ENCODE data around the gene GABRP. TPM values are rescaled to one million over a fixed set of nuclear protein-coding genes. Genes with fewer than 3 reads are reported as not detected.

Gene GABRP
- total RNA-seq, 1 donor from 2014 or later = 3.1 TPM

DNA sequence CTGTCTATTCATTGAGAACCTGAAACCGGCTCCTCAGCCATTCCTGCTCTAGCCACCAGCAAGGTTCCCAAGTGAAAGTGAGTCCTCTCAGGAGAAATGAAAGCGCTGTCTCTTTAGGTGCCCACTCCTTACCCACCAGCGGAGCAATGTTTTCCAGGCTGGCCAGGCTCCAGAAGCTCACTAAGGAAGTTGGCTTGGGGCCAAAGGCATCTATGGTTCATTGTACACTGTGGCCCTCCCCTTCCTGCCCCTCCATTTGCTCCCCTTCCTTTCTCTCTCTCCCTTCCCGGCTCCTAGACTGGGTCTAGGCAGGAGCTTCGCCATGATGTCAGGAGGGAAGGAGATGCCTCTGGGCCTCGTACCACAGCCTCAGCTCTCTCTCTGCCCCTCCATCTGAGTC lies 1.1 kb upstream of the GABRP start:
- Mint-ChIP-seq H3K4me3 (ENCODE audit: low read depth) (no peak overlapping the region), H3K9me3 (ENCODE audit: low read depth) (no peaks in the 10 kb centered on the region), H3K4me1 (ENCODE audit: low read depth) (no peaks in the 10 kb centered on the region), H3K27ac (no peak overlapping the region), H3K27me3 (peaks cover 36% of the 10 kb centered on the region), H3K36me3 (ENCODE audit: insufficient read depth) (no peaks in the 10 kb centered on the region)
- TF ChIP-seq, protein P1, sequence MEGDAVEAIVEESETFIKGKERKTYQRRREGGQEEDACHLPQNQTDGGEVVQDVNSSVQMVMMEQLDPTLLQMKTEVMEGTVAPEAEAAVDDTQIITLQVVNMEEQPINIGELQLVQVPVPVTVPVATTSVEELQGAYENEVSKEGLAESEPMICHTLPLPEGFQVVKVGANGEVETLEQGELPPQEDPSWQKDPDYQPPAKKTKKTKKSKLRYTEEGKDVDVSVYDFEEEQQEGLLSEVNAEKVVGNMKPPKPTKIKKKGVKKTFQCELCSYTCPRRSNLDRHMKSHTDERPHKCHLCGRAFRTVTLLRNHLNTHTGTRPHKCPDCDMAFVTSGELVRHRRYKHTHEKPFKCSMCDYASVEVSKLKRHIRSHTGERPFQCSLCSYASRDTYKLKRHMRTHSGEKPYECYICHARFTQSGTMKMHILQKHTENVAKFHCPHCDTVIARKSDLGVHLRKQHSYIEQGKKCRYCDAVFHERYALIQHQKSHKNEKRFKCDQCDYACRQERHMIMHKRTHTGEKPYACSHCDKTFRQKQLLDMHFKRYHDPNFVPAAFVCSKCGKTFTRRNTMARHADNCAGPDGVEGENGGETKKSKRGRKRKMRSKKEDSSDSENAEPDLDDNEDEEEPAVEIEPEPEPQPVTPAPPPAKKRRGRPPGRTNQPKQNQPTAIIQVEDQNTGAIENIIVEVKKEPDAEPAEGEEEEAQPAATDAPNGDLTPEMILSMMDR (IDR thresholded peaks at IDR 0.05; ENCODE audit: unreplicated experiment) = no peak
- DNase-seq (ENCODE audit: low spot score, unreplicated experiment) = no peak

DNA sequence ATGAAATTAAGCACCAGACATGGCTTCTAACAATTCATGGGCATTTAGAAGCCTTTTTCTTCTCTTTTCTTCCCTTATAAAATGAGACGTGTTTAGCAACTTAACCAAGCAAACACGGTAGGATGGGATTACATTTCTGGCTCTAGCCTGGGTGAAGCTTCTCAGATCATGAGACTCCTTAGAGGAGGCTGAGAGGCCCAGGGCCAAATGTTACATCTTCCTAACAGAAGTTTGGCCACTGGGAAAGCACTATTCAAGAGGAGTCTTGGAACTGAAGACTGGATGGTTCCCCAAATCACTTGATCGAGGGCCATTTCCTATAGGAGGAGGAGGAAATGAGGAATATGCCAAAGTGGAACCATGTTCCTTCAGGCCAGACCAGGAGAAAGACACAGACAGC lies 1.9 kb downstream of the GABRP start:
- TF ChIP-seq, protein P1 (IDR thresholded peaks at IDR 0.05; ENCODE audit: unreplicated experiment) = no peak
- Mint-ChIP-seq H3K9me3 (ENCODE audit: low read depth) (no peaks in the 10 kb centered on the region), H3K4me1 (ENCODE audit: low read depth) (peaks cover 7% of the 10 kb centered on the region), H3K36me3 (ENCODE audit: insufficient read depth) (no peaks in the 10 kb centered on the region), H3K27ac (no peak overlapping the region), H3K4me3 (ENCODE audit: low read depth) (no peak overlapping the region), H3K27me3 (peaks cover 45% of the 10 kb centered on the region)
- DNase-seq (ENCODE audit: low spot score, unreplicated experiment) = no peak

DNA sequence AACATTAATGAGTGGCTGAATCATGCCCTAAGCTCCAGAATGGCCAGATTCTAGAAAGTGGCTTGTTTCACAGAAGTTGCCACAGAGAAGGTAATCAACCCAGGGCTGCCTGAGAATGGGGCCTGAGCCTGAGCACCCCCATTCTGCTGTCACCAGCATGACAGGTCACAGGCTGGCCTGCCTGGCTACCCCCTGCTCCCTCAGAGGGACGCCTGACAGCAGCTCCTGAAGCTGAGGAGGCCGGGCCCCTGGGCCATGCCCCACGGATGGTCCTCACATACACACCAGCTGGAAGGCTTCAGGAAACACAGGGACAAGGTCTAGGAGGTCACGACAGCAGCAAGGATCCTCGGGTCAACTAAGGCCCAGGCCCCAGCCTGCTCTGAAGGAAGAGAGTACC lies 3.7 kb downstream of the GABRP start:
- TF ChIP-seq, protein P1 (IDR thresholded peaks at IDR 0.05; ENCODE audit: unreplicated experiment) = no peak
- no peak for DNase-seq (ENCODE audit: low spot score, unreplicated experiment)
- Mint-ChIP-seq H3K27me3 (peaks cover 42% of the 10 kb centered on the region), H3K27ac (no peak overlapping the region), H3K9me3 (ENCODE audit: low read depth) (no peaks in the 10 kb centered on the region), H3K4me3 (ENCODE audit: low read depth) (no peak overlapping the region), H3K36me3 (ENCODE audit: insufficient read depth) (no peaks in the 10 kb centered on the region), H3K4me1 (ENCODE audit: low read depth) (peaks cover 7% of the 10 kb centered on the region)

DNA sequence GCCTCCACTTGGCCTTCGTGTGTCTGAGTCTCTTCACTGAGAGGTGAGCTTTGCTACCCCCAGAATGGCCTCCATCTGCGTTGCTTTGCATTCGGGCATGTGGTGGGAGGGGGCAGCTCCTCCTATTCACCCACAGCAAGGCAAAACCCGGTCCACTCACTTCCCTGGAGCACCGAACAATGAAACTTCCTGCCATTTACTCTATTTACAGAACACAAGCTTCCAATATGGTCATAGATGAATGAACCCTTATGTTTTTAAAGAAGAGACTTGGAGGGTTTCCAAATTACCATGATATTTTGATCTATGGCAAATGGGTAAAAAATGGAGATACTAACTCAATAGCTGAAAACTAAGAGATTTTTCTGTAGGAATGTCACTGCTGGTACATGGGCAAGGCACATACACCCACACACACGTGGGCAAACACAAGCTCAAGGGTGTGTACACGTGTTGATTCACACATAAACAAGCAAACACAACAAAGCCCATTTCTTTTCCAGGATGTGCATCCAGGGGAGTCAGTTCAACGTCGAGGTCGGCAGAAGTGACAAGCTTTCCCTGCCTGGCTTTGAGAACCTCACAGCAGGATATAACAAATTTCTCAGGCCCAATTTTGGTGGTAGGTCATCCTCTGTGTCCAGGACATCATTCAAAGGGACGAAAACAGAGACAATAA lies 5.2 kb downstream of the GABRP start:
- no peak for DNase-seq (ENCODE audit: low spot score, unreplicated experiment)
- peaks cover 7% of the 10 kb centered on the region for H3K4me1 Mint-ChIP-seq (ENCODE audit: low read depth)
- no peaks in the 10 kb centered on the region for H3K36me3 Mint-ChIP-seq (ENCODE audit: insufficient read depth)
- peaks cover 46% of the 10 kb centered on the region for H3K27me3 Mint-ChIP-seq
- no peaks in the 10 kb centered on the region for H3K9me3 Mint-ChIP-seq (ENCODE audit: low read depth)
- TF ChIP-seq, protein P1 (IDR thresholded peaks at IDR 0.05; ENCODE audit: unreplicated experiment) = no peak
- no peak overlapping the region for H3K4me3 Mint-ChIP-seq (ENCODE audit: low read depth)
- no peak overlapping the region for H3K27ac Mint-ChIP-seq

DNA sequence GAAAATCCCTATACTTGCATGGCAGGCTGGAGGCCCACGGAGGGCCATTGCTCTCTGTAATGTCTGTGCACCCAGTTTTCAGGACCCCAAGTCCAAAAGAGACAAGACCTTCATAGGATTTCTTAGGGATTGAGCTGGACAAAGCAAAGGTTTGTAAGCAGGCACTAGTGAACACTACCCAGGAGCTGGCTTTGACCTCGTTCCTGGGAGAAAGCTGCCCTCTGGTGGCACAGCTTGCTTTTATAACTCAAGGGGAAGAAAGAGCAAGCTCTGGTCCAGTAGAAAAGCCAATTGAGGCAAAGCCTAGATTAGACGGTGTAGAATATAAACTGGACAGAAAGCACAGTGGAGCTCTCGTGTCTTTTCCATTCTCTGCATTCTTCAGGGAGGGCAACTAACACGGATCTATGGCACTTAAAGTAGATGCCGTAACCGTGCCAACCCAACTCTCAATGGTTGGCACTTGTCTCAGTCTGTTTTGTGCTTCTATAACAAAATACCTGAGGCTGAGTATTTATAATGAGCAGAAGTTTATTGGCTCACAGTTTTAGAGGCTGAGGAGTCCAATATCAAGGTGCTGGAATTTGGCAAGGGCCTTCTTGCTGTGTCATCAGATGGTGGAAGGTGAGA lies 7.9 kb downstream of the GABRP start:
- TF ChIP-seq, protein P1 (IDR thresholded peaks at IDR 0.05; ENCODE audit: unreplicated experiment) = peak; percentile 77
- DNase-seq (ENCODE audit: low spot score, unreplicated experiment) = peak; percentile 61
- Mint-ChIP-seq H3K27ac (no peak overlapping the region), H3K4me1 (ENCODE audit: low read depth) (peaks cover 7% of the 10 kb centered on the region), H3K36me3 (ENCODE audit: insufficient read depth) (no peaks in the 10 kb centered on the region), H3K4me3 (ENCODE audit: low read depth) (no peak overlapping the region), H3K9me3 (ENCODE audit: low read depth) (no peaks in the 10 kb centered on the region), H3K27me3 (peaks cover 39% of the 10 kb centered on the region)

Data from progenitor cell of endocrine pancreas (in vitro differentiated cells).